Esophagus squamous epithelium (tissue), 4 donors: Measurements from ENCODE around the gene AKR1E2.

ENCODE experiments used
- CTCF ChIP-seq, 6 experiments: fragments of 450-650 bp in 4 of 6; fragments of 200-600 bp in 2 of 6; sonication (generic) in 2 of 6; IDR thresholded peaks; one replicate each; pipeline ENCODE4 v1.5.1; 2016 to 2019; ENCODE audit warnings: antibody characterized with exemption in 6 of 6, mild to moderate bottlenecking in 4 of 6, moderate library complexity in 4 of 6
- POLR2A ChIP-seq, 4 donors: fragments of 450-650 bp; IDR thresholded peaks; one replicate each; pipeline ENCODE4 v1.6.1; 2017; ENCODE audit warnings: antibody characterized with exemption in 4 of 4, mild to moderate bottlenecking in 4 of 4, moderate library complexity in 3 of 4

- no peak for TF ChIP-seq POLR2A (IDR thresholded peaks at IDR 0.05)
- no peak for TF ChIP-seq CTCF (IDR thresholded peaks at IDR 0.05)
Measured at GRCh38 chr10:4850397-4850796, 24.4 kb downstream of the AKR1E2 start.
